MM.1S (cell line): ENCODE results near the gene AK9.

ENCODE experiments used
- DNase-seq: peaks from one replicate; pipeline ENCODE4 v3.0.0-alpha.2; 2015
- H2AFZ ChIP-seq: fragments of 300-600 bp; sonication (generic); 2 replicates; pipeline ENCODE4 v1.6.0; 2016; ENCODE audit warnings: antibody characterized with exemption, low read length
- H3F3A ChIP-seq: fragments of 300-600 bp; sonication (generic); 2 replicates; pipeline ENCODE4 v1.6.1; 2016; ENCODE audit warnings: mild to moderate bottlenecking, antibody characterized with exemption, low read length, moderate library complexity, mixed read lengths; ENCODE audit not compliant: insufficient read depth
- H3K27ac ChIP-seq: fragments of 300-600 bp; sonication (generic); 2 replicates; pipeline ENCODE4 v1.5.1; 2016; ENCODE audit warnings: mild to moderate bottlenecking, low read length
- H3K27me3 ChIP-seq: fragments of 300-600 bp; sonication (generic); replicated peaks from 2 replicates; pipeline ENCODE4 v1.6.0; 2016; ENCODE audit warnings: low read length; ENCODE audit not compliant: insufficient read depth
- H3K36me3 ChIP-seq: fragments of 300-600 bp; sonication (generic); replicated peaks from 2 replicates; pipeline ENCODE4 v1.6.1; 2016; ENCODE audit warnings: mild to moderate bottlenecking, low read length, mixed read lengths; ENCODE audit not compliant: insufficient read depth
- H3K4me1 ChIP-seq: fragments of 300-600 bp; sonication (generic); 2 replicates; pipeline ENCODE4 v1.6.1; 2016; ENCODE audit warnings: low read length, mixed read lengths
- H3K4me2 ChIP-seq: fragments of 300-600 bp; sonication (generic); 2 replicates; pipeline ENCODE4 v1.6.0; 2016; ENCODE audit warnings: low read depth, low read length
- H3K4me3 ChIP-seq: fragments of 300-600 bp; sonication (generic); 2 replicates; pipeline ENCODE4 v1.5.1; 2016; ENCODE audit warnings: low read length, mixed read lengths
- H3K79me2 ChIP-seq: fragments of 300-600 bp; sonication (generic); 2 replicates; pipeline ENCODE4 v1.6.1; 2016; ENCODE audit warnings: mixed run types, low read length, mixed read lengths
- H3K9ac ChIP-seq: fragments of 300-600 bp; sonication (generic); 2 replicates; pipeline ENCODE4 v1.6.1; 2016; ENCODE audit warnings: low read length, mixed read lengths
- H3K9me2 ChIP-seq: fragments of 300-600 bp; sonication (generic); replicated peaks from 2 replicates; pipeline ENCODE4 v1.6.1; 2016; ENCODE audit warnings: mild to moderate bottlenecking, low read length, mixed read lengths; ENCODE audit not compliant: insufficient read depth
- H3K9me3 ChIP-seq: fragments of 300-600 bp; sonication (generic); replicated peaks from 2 replicates; pipeline ENCODE4 v1.6.1; 2016; ENCODE audit warnings: mild to moderate bottlenecking, low read length, mixed read lengths; ENCODE audit not compliant: insufficient read depth
- H4K20me1 ChIP-seq: fragments of 300-600 bp; sonication (generic); 2 replicates; pipeline ENCODE4 v1.6.1; 2016; ENCODE audit warnings: mild to moderate bottlenecking, low read length, moderate library complexity, mixed read lengths; ENCODE audit not compliant: insufficient read depth
- CTCF ChIP-seq: fragments of 300-600 bp; sonication (generic); IDR thresholded peaks from 2 replicates; pipeline ENCODE4 v1.5.1; 2016; ENCODE audit warnings: antibody characterized with exemption, low read length, mixed read lengths
- EZH2 ChIP-seq: fragments of 300-600 bp; sonication (generic); optimal IDR thresholded peaks from 2 replicates; pipeline ENCODE3; 2017; ENCODE audit warnings: low read depth, mild to moderate bottlenecking, antibody characterized with exemption, low read length, mixed read lengths
- EZH2phosphoT487 ChIP-seq: fragments of 300-600 bp; sonication (generic); IDR thresholded peaks from 2 replicates; pipeline ENCODE4 v1.6.1; 2018; ENCODE audit warnings: antibody characterized with exemption, low read length

AK9 gene

GRCh38 chr6:109512271-109512817 is 178.7 kb downstream of the AK9 start:
- Histone ChIP-seq H3F3A (no peaks in the 10 kb centered on the region), H3K9ac (no peak overlapping the region), H2AFZ (no peak overlapping the region), H3K4me3 (no peak overlapping the region), H3K9me2 (no peaks in the 10 kb centered on the region), H3K9me3 (no peaks in the 10 kb centered on the region), H3K79me2 (no peaks in the 10 kb centered on the region), H4K20me1 (no peaks in the 10 kb centered on the region), H3K4me1 (peaks cover 7% of the 10 kb centered on the region; the same call in 1 of the 2 replicates), H3K27ac (no peak overlapping the region), H3K27me3 (no peaks in the 10 kb centered on the region), H3K4me2 (no peak overlapping the region), H3K36me3 (no peaks in the 10 kb centered on the region)
- no peak for TF ChIP-seq EZH2phosphoT487
- no peak for TF ChIP-seq EZH2
- no peak for TF ChIP-seq CTCF
- no peak for DNase-seq

DNA sequence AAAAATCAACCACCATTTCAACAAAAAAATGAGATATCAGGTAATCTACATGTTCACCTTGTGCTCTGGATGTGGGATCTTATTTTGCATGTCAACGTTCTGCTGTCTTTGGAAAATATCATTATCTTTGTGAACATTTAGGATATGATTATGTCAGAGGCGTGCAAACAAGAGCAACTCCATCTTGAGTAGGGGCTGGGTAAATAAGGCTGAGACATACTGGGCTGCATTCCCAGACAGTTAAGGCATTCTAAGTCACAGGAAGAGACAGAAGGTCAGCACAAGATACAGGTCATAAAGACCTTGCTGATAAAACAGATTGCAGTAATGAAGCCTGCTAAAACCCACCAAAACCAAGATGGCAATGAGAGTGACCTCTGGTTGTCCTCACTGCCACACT is 179.2 kb downstream of the AK9 start:
- DNase-seq, result no peak
- H4K20me1 ChIP-seq, result no peaks in the 10 kb centered on the region
- H3K4me2 ChIP-seq, result no peak overlapping the region
- no peaks in the 10 kb centered on the region for H3K27me3 ChIP-seq
- H3K4me1 ChIP-seq, result peaks cover 7% of the 10 kb centered on the region; the same call in 1 of the 2 replicates
- no peaks in the 10 kb centered on the region for H3K9me3 ChIP-seq
- H3K4me3 ChIP-seq, result no peak overlapping the region
- H3F3A ChIP-seq, result no peaks in the 10 kb centered on the region
- no peaks in the 10 kb centered on the region for H3K9me2 ChIP-seq
- H2AFZ ChIP-seq, result no peak overlapping the region
- H3K36me3 ChIP-seq, result no peaks in the 10 kb centered on the region
- TF ChIP-seq EZH2, result no peak
- TF ChIP-seq EZH2phosphoT487, result no peak
- no peak for TF ChIP-seq CTCF
- no peak overlapping the region for H3K9ac ChIP-seq
- no peaks in the 10 kb centered on the region for H3K79me2 ChIP-seq
- H3K27ac ChIP-seq, result no peak overlapping the region

GRCh38 chr6:109510358-109510757 is 180.6 kb downstream of the AK9 start:
- Histone ChIP-seq H3K4me3 (no peak overlapping the region), H3K4me1 (peaks cover 3% of the 10 kb centered on the region; the same call in 1 of the 2 replicates), H3K9me3 (no peaks in the 10 kb centered on the region), H4K20me1 (no peaks in the 10 kb centered on the region), H3K9ac (no peak overlapping the region), H3K27me3 (no peaks in the 10 kb centered on the region), H3K27ac (no peak overlapping the region), H3K9me2 (no peaks in the 10 kb centered on the region), H3K79me2 (no peaks in the 10 kb centered on the region), H3F3A (no peaks in the 10 kb centered on the region), H3K36me3 (no peaks in the 10 kb centered on the region), H3K4me2 (no peak overlapping the region), H2AFZ (no peak overlapping the region)
- no peak for TF ChIP-seq EZH2phosphoT487
- no peak for TF ChIP-seq CTCF
- TF ChIP-seq EZH2, result no peak
- DNase-seq, result no peak
